Activated CD4-positive, CD25-positive, alpha-beta regulatory T cell treated with anti-CD3 and anti-CD28 coated beads, Interleukin-2, amount 50 U/mL, for 24 hours (primary cell): ENCODE results near the gene SLC13A5.
"Not testable (repeated sequence)": the region's sequence is repeated elsewhere in the genome, so short reads cannot be mapped to it uniquely, and the experiment has no call there.

ENCODE experiments used
- ATAC-seq, 2 donors: fragments of 150-1000 bp; cut with Tn5 transposase; one replicate each; pipeline ENCODE4 v1.10.0; 2021; ENCODE audit warnings: mild to moderate bottlenecking in 1 of 2, moderate library complexity in 1 of 2

The SLC13A5 gene

GRCh38 chr17:6660101-6660500, 53.1 kb downstream of the SLC13A5 start:
- ATAC-seq: no peak

- not testable (repeated sequence) for ATAC-seq
Measured at GRCh38 chr17:6658411-6658810, 54.8 kb downstream of the SLC13A5 start.

- ATAC-seq: no peak
Measured at GRCh38 chr17:6657633-6658287, 55.4 kb downstream of the SLC13A5 start.

- ATAC-seq: peak; percentile 92
Measured at GRCh38 chr17:6656797-6657632, 56.2 kb downstream of the SLC13A5 start.

- ATAC-seq: not testable (repeated sequence)
Measured at GRCh38 chr17:6655732-6656361, 57.3 kb downstream of the SLC13A5 start.

GRCh38 chr17:6654841-6655731, 58.1 kb downstream of the SLC13A5 start:
- ATAC-seq: no peak

- ATAC-seq: peak in 1 of 2 donors; percentile 7
Measured at GRCh38 chr17:6651919-6652452, 61.2 kb downstream of the SLC13A5 start.

- ATAC-seq: peak; percentile 98 to 99
Measured at GRCh38 chr17:6651354-6651918, 61.7 kb downstream of the SLC13A5 start, which contains the start of the genes C17orf100 and MED31. TSS of gene C17orf100 (plus strand) at chr17:6651762. CDS start at chr17:6651914, 152 bp downstream. TSS of gene MED31 (minus strand) at chr17:6651605. CDS start at chr17:6651528, 77 bp downstream.

GRCh38 chr17:6648181-6648580, 65.0 kb downstream of the SLC13A5 start:
- ATAC-seq: no peak

- ATAC-seq: no peak
Measured at GRCh38 chr17:6643451-6644125, 69.6 kb downstream of the SLC13A5 start.

- ATAC-seq: peak; percentile 11 to 38
Measured at GRCh38 chr17:6642592-6642991, 70.6 kb downstream of the SLC13A5 start.

- ATAC-seq: no peak
Measured at GRCh38 chr17:6641247-6641863, 71.8 kb downstream of the SLC13A5 start.

- peak; percentile 82 to 85 for ATAC-seq
Measured at GRCh38 chr17:6640536-6641246, 72.5 kb downstream of the SLC13A5 start, which contains the start of the genes KIAA0753 and TXNDC17. TSS of gene KIAA0753 (minus strand) at chr17:6640711. CDS start at chr17:6635103, 5,608 bp downstream. TSS of gene TXNDC17 (plus strand) at chr17:6641060. CDS start at chr17:6641083, 23 bp downstream.

GRCh38 chr17:6639586-6640535, 73.3 kb downstream of the SLC13A5 start:
- peak; percentile 9 to 21 for ATAC-seq

GRCh38 chr17:6639014-6639585, 74.1 kb downstream of the SLC13A5 start:
- ATAC-seq: no peak

GRCh38 chr17:6638046-6638908, 74.9 kb downstream of the SLC13A5 start:
- no peak for ATAC-seq

- ATAC-seq: no peak
Measured at GRCh38 chr17:6637458-6637840, 75.7 kb downstream of the SLC13A5 start.
